Measurements from ENCODE around the gene SPEG.
A peak's percentile ranks its signal among the peaks of the same experiment; 100 is the strongest.

The SPEG gene

DNA sequence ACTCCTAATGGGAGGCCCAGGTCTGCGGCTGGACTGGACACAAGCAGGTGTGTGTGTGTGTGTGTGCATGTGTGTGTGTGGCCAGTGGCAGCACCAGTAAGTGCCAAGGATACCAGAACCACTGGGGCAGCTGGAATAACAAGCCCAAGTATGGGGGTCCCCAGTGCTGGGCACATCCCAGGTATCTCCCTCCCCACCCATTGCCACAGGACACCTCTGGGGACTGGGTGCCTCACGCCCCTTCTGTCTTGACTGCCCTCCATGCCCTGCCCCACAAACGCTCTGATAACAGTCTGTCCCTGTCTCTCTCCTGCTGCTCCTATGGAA, 9.0 kb downstream of the SPEG start:
- no peak for DNase-seq (ENCODE audit: low read depth)

DNA sequence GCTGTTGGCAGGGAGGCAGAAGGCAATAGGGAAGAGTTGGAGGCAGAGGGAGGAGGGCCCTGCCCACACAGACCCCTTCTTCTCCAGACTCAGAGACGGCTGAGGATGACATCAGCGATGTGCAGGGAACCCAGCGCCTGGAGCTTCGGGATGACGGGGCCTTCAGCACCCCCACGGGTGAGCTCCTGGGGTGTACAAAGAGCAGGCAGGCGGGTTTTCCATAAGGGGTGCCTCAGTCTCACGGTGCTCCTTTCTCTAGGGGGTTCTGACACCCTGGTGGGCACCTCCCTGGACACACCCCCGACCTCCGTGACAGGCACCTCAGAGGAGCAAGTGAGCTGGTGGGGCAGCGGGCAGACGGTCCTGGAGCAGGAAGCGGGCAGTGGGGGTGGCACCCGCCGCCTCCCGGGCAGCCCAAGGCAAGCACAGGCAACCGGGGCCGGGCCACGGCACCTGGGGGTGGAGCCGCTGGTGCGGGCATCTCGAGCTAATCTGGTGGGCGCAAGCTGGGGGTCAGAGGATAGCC, 10.0 kb downstream of the SPEG start:
- no peak for DNase-seq (ENCODE audit: low read depth)

- no peak for DNase-seq (ENCODE audit: low read depth)
These were observed 10.6 kb downstream of the SPEG start for GRCh38 chr2:219445220-219445640.

GRCh38 chr2:219446101-219446504, 11.5 kb downstream of the SPEG start:
- DNase-seq (ENCODE audit: low read depth): peak; percentile 72

- no peak for DNase-seq (ENCODE audit: low read depth)
These were observed 12.0 kb downstream of the SPEG start for GRCh38 chr2:219446689-219447088.

DNA sequence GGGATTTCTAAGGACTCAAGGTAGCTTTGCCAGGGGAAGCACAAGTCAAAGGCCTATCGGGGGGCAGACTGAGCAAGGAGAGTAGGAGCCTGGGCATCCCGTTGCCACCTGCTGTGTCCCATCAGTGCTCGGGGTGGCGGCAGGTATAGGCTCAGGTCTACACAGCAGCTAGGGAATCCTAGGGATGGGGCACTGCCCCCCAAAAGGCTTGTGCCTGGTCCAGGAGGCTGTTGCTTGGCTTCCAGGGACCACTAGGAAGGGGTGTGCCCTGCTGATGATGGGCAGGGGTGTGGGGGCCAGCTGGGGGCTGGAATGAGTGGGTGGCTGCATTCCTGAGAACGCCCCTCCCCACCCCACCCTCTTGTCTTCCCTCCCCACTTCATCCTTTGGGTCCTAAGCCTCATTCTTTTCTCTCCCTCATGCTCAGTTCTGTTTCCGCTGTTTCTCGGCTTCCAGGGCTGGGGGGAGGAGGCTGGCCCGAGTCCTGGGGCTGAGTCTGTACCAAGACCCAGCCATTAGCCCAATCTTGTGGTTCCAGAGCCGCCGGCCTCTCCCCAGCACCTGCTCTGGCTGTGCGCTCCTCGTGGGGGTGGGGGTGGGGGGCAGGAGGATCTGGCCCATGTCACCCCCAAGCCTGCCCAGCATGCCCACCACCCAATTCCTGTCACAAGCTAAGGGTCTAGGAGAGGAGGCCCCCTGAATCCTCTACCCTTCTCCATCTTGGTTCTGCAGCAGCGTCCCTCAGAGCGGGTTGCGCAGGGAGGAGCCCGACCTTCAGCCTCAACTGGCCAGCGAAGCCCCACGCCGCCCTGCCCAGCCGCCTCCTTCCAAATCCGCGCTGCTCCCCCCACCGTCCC, 12.8 kb downstream of the SPEG start:
- no peak for DNase-seq (ENCODE audit: low read depth)

DNA sequence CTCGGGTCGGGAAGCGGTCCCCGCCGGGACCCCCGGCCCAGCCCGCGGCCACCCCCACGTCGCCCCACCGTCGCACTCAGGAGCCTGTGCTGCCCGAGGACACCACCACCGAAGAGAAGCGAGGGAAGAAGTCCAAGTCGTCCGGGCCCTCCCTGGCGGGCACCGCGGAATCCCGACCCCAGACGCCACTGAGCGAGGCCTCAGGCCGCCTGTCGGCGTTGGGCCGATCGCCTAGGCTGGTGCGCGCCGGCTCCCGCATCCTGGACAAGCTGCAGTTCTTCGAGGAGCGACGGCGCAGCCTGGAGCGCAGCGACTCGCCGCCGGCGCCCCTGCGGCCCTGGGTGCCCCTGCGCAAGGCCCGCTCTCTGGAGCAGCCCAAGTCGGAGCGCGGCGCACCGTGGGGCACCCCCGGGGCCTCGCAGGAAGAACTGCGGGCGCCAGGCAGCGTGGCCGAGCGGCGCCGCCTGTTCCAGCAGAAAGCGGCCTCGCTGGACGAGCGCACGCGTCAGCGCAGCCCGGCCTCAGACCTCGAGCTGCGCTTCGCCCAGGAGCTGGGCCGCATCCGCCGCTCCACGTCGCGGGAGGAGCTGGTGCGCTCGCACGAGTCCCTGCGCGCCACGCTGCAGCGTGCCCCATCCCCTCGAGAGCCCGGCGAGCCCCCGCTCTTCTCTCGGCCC, 13.6 kb downstream of the SPEG start:
- DNase-seq (ENCODE audit: low read depth): no peak

DNA sequence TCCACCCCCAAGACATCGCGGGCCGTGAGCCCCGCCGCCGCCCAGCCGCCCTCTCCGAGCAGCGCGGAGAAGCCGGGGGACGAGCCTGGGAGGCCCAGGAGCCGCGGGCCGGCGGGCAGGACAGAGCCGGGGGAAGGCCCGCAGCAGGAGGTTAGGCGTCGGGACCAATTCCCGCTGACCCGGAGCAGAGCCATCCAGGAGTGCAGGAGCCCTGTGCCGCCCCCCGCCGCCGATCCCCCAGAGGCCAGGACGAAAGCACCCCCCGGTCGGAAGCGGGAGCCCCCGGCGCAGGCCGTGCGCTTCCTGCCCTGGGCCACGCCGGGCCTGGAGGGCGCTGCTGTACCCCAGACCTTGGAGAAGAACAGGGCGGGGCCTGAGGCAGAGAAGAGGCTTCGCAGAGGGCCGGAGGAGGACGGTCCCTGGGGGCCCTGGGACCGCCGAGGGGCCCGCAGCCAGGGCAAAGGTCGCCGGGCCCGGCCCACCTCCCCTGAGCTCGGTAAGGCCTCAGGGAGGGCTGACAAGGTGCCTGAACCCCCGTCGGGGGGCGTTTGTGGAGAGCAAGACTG, 14.2 kb downstream of the SPEG start:
- no peak for DNase-seq (ENCODE audit: low read depth)

GRCh38 chr2:219449609-219450008, 15.0 kb downstream of the SPEG start:
- DNase-seq (ENCODE audit: low read depth): no peak

- DNase-seq (ENCODE audit: low read depth): peak; percentile 65
These were observed 17.2 kb downstream of the SPEG start for GRCh38 chr2:219451661-219452360.

- peak; percentile 98 for DNase-seq (ENCODE audit: low read depth)
These were observed 18.0 kb downstream of the SPEG start for GRCh38 chr2:219452361-219453317.

DNA sequence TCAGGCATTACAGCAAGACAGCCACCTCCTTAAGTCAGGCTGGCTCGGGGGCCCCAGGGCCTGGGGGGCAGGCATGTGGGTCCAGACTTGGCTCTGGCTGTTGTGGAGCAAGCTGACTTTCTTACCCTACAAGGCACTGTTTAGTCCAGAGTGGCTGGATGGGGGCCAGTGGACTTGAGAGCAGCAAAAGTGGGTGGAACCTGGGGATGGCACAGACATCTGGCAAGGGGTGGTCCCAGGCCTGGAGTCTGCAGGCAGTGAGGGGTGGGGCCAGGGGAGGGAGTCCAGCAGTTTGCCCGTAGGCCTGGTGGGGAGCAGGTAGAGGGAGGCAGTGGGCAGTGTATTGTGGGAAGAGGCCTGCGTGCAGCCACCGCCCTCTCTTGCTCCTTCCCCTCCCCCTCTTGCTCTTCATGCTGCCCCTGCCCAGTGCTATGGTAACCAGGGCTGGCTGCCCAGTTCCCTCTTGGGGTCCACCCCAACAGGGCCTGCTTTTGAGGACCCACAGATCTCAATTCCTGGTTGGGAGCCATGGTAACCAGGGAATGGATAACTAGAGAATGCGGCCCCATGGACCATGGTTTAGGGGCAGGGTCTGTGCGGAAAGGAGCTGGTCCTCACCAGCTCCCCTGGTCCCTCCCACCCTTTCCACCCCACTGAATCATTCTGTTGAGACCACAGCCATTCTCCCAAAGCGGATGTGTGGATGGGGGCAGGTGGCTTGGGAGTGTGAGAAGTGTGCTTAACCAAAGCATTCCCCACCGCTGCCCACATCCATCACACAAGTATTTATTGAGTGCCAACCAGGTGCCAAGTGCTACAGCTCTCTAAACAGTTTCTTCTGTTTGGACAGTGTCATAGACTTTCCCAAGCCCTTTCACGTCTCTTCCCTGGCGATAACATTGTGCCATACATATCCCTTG, 19.3 kb downstream of the SPEG start:
- DNase-seq (ENCODE audit: low read depth): peak; percentile 98

GRCh38 chr2:219455581-219455980, 20.9 kb downstream of the SPEG start:
- DNase-seq (ENCODE audit: low read depth): no peak

DNA sequence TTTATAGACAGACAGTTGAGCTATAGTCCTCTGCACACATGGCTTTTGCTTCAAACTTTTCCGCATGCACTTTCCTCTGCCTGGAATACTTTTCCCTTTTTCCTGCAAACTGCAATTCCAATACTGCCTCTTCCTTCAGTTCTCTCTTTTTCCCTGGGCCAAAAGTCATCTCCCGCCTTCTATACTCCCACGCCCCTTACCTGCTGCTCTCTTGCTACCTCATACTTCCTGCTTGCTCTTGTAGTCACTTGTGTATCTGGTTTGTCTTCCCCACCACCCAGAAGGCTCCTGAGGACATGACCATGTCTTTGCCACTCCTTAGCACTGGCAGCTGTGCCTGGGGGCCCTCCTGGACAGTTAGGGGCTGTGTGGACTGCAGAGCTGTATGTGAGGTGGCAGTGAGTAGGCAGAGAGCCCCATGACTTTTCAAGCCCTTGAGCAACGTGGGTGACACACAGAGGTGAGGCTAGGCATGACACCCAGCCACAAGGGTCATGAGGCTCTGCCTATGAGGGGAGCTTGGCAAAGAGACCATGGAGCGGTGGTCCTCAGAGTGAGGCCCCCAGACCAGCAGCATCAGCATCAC, 23.2 kb downstream of the SPEG start:
- DNase-seq (ENCODE audit: low read depth): peak; percentile 15

DNA sequence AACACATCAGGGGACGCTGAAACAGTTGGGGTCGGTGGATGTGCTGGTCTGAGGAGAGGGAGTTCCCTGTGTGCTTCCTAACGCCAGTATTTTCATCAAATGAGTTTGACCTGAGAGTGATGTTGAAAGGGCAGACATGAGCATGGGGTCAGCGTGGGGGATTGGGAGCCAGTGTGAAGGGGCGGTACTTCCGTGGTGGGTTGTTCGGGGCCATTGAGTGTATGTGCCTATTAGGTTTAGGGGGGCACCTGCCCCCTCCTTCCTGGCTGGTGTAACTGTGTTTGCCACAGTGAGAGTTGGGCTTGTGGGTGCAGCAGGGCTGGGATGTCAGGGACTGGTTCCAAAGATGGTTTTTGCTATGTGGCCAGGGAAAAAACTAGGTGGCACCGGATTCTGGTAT, 24.4 kb downstream of the SPEG start:
- no peak for DNase-seq (ENCODE audit: low read depth)

GRCh38 chr2:219459460-219460311, 25.0 kb downstream of the SPEG start:
- peak; percentile 74 for DNase-seq (ENCODE audit: low read depth)

GRCh38 chr2:219460424-219460926, 25.8 kb downstream of the SPEG start:
- DNase-seq (ENCODE audit: low read depth): peak; percentile 88

- DNase-seq (ENCODE audit: low read depth): peak; percentile 34
These were observed 26.4 kb downstream of the SPEG start for GRCh38 chr2:219461047-219461514.
